Measurements from ENCODE around the gene RAB44.

DNA sequence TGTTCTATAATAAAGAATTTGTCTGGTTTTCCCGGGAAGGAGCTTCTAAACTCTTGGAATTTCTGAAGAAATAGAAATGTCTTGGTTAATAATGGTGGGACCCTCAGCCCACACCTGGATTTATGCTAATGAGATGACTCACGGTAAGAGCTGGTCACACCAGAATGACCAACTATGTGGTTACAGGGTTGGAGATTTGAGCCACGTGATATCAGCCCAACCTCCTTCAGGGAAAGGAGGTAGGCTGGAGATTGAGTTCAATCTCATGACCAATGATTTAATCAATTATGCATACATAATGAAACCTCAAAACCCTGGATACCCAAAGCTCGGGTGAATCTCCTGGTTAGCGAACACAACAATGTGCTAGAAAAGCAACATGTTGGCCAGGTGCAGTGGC, 41.2 kb upstream of the RAB44 start:
- TF ChIP-seq POLR2AphosphoS5 (IDR thresholded peaks at IDR 0.05; ENCODE audit: borderline replicate concordance, low read depth, low read length): no peak
- TF ChIP-seq EZH2 (IDR thresholded peaks at IDR 0.05): no peak

All from SK-N-MC (cell line).